Posterior cingulate gyrus (tissue), 11 donors: ENCODE data around the gene FCER1A.

Experiments used
- DNase-seq, 10 donors: peaks; one replicate each; pipeline versions ENCODE4 v3.0.0 to v3.0.0-alpha.2; 2020 to 2021; ENCODE audit warnings: mixed read lengths in 3 of 10
- intact Hi-C: fragments of 100-400 bp; cut with DNase I; formaldehyde crosslinking; loops from one replicate; pipeline ENCODE4 v1.15.1; 2023

FCER1A gene

DNA sequence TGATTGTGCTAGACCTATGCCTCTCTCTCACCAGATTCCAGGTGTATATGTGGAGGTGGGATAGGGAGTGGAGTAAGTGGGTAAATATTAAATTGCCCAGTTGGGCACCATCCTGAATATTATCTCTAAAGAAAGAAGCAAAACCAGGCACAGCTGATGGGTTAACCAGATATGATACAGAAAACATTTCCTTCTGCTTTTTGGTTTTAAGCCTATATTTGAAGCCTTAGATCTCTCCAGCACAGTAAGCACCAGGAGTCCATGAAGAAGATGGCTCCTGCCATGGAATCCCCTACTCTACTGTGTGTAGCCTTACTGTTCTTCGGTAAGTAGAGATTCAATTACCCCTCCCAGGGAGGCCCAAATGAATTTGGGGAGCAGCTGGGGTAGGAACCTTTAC lies at the start of gene FCER1A:
Gene FCER1A, plus strand, starts transcription at position 242 of the 400 bp plus-strand sequence. Its CDS starts 29 bp downstream, at position 271.
- intact Hi-C loops, result no loop called here
- no peak for DNase-seq

- intact Hi-C loops, result no loop called here
- no peak for DNase-seq
Observed at GRCh38 chr1:159261311-159261710, 40.8 kb upstream of the FCER1A start.

DNA sequence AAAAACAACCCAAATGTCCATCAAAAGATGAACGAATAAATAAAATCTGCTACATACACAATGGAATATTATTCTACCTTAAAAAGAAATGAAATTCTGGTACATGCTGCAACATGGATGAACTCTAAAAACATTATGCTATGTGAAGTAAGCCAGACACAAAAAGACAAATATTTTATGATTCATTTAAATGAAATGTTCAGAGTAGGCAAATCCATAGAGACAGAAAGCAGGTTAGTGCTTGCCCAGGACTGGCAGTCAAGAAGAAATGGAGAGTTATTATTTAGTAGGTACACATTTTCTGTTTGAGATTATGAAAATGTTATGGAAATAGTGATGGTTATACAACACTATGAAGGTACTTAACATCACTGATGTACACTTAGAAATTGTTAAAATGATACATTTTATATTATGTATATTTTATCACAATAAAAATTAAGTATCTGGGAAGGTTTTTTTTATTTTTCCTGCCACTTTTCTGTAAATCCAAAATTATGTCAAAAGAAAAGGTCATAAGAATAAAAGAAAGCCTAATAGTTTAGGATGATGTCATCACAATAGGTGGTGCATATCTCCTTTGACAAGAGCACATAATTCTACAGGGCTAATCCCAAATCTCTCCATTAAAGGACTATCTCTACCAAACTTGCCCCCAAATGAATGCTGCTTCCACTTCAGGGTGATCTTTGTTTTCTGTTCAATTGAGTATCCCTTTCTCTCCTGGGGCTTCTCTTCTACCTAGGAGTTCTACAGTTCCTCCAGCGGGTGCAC lies 40.2 kb upstream of the FCER1A start:
- DNase-seq, result no peak
- intact Hi-C loops, result no loop called here

DNA sequence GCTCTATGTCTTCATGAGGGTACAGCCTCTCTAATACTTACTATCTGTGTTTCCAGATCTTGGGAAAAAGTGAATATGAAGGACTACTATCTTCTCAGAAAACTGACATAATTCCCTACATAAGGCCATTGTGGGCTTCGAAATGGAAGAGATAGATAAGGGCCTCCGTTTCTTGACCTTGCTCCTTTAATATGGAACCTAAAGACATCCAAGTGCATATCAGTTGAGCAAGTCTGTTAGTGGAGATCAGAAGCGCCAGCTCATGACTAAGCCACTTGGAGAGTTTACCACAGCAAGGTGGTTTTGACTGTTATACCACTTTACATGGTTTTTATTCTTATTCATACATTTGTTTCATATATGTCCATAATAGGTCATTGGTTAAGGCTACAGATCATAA lies 35.3 kb upstream of the FCER1A start:
- intact Hi-C loops, result no loop called here
- DNase-seq, result no peak

- intact Hi-C loops, result no loop called here
- no peak for DNase-seq
Observed at GRCh38 chr1:159274631-159275030, 27.5 kb upstream of the FCER1A start.

GRCh38 chr1:159275891-159276290 lies 26.2 kb upstream of the FCER1A start:
- DNase-seq, result no peak
- intact Hi-C loops, result no loop called here

DNA sequence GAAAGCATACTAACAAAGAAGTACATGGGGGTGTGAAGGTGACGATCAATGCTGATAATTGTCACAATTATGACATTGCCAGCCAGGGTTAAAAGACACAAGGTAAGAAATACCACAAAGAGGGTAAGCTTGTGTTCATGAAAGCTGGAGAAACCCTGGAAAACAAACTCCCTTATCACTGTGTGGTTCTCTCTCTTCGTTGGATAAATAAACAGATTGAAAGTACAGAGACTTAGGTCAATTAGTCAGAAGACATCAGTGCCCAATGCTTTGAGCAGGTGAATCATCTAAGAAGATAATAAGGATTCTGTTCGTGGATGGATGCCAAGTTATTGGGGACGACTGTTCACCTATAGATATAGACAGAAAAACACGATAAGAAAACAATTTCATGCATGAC lies 22.4 kb upstream of the FCER1A start:
- DNase-seq, result no peak
- intact Hi-C loops, result no loop called here

GRCh38 chr1:159282118-159282517 lies 20.0 kb upstream of the FCER1A start:
- DNase-seq, result no peak
- intact Hi-C loops, result no loop called here

DNA sequence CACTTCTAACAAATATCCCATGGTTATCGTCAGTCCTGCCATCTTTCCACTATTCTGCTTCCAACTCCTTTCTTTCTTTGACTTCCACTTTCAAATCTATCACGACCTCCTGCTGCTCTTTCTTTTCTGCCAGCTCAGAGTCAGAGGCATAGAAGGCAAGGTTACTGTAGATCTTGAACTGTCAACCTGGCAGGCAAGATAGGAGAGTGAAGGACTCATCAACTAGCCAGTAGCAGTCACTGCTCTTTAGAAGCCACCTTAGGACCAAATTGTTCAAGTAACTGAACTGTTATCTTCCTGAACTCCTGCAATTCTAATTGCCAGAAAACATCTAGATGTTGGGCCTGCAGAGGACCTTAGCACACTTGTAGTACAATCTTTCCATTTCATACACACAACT lies 13.1 kb upstream of the FCER1A start:
- no peak for DNase-seq
- intact Hi-C loops, result no loop called here

DNA sequence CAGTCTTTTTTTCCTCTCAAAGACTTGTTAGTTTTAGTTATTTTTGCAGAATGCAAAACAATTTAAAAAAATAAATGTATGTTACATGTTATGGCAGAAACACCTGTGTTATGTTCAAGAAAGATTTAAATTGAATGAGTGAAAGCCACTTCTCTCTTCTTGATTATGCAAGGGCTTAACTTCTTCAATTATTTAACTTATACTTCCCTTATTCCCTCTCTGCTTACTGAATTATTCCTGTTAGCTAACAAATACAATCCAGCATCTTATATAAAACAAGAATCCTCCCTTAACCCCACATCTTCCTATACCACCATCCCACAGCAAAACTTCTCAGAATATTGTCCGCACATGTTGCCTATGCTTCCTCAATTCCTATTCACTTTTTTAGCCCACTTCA lies 10.7 kb upstream of the FCER1A start:
- no peak for DNase-seq
- intact Hi-C loops, result no loop called here

DNA sequence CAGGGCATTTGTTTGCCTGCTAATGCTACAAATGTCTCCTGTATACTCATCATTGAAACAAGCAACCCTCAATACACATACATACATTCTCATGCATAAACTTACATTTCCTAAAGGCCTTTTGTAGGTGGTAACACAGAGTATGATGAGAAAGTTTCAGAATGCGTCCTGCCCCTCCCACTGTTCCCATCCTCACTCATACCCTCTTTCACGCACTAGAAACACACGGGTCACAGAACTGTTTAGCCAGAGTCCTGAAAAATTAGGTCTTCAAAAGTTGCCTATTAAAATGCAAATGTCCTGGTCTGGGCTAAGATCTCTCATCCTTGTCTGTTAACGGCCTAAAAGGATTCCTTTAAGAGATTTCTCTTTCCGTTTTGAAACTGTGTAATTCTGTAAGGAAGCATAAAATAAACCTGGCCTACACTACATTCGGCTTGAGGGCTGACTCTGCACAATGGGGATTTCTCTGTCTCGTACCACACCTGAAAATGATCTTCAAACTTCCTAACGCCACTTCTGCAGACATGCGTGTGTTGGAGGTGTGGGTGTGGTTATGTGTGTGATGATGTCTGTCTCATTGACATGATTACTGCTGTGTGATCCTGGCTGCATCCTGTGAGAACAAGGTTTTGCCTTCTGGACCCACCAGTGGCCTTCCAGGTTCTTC lies 5.3 kb upstream of the FCER1A start:
- intact Hi-C loops, result no loop called here

GRCh38 chr1:159300146-159300545 lies 2.0 kb upstream of the FCER1A start:
- no peak for DNase-seq
- intact Hi-C loops, result no loop called here

More for the DNA sequence above, 5.3 kb upstream of the FCER1A start:
- no peak for DNase-seq

DNA sequence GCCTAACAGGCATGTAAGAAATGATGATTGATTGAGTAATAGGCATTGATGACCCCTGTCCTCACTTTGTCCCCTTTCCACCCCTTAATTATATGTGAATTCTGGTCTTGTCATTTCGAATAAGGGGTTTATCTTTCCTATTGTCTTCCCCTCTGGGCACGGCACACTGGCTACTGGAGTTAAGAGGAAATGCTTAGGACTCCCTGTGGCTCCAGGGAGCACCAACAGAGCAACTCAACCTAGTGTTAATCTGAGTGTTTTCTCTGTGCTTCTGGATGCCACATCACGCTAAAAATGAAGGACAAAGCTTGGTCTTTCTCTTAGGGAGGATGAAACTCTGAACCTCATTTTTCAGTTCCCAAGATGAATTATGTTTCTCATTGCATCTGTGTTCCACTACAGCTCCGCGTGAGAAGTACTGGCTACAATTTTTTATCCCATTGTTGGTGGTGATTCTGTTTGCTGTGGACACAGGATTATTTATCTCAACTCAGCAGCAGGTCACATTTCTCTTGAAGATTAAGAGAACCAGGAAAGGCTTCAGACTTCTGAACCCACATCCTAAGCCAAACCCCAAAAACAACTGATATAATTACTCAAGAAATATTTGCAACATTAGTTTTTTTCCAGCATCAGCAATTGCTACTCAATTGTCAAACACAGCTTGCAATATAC lies 5.3 kb downstream of the FCER1A start:
- intact Hi-C loops, result no loop called here
- no peak for DNase-seq

GRCh38 chr1:159311679-159312078 lies 9.5 kb downstream of the FCER1A start:
- intact Hi-C loops, result no loop called here
- no peak for DNase-seq

DNA sequence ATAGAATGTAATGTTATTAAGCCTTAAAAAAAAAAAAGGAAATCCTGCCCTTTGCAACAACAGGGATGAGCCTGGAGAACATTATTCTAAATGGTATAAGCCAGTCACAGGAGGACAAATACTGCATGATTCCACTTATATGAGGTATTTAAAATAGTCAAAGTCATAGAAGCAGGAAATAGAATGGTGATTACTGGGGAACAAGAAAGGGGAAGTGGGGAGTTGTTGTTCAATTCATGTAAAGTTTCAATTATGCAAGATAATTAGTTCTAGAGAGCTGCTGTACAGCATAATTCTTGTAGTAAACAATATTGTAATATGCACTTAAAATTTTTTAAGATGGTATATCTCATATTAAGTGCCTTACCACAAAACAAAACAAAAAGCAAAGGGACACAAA lies 13.2 kb downstream of the FCER1A start:
- no peak for DNase-seq
- intact Hi-C loops, result no loop called here

- DNase-seq, result no peak
- intact Hi-C loops, result no loop called here
Observed at GRCh38 chr1:159318784-159319551, 16.8 kb downstream of the FCER1A start.

DNA sequence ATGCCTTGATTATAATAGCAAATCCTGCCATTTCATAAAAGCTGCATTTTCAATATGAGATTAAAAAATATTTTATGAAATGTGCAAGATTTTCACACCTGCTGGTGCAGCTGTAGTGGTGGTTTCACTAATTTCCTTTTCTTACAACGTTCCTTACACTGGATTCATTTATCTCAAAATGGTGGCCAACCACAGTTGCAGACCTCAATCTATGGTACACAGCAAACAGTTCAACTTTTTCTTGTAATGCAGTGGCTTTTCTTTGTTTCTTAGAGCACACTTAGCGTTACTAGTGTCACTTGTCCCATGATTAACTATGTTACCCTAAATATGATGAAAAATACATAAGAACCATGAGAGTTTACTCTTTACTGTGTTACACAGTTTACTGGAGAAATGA lies 32.7 kb downstream of the FCER1A start:
- DNase-seq, result no peak
- intact Hi-C loops, result no loop called here

- intact Hi-C loops, result no loop called here
- no peak for DNase-seq
Observed at GRCh38 chr1:159338018-159338417, 35.9 kb downstream of the FCER1A start.

GRCh38 chr1:159339536-159339935 lies 37.4 kb downstream of the FCER1A start:
- DNase-seq, result no peak
- intact Hi-C loops, result no loop called here

GRCh38 chr1:159341736-159342135 lies 39.6 kb downstream of the FCER1A start:
- DNase-seq, result no peak
- intact Hi-C loops, result no loop called here
